Common myeloid progenitor, CD34-positive (primary cell): ENCODE data around the gene OR13F1.

Source experiments
- CTCF ChIA-PET: fragments of 350-600 bp; sonication (Branson Sonifier 250); formaldehyde crosslinking; loops from one replicate; lab custom pipeline; 2021; ENCODE audit warnings: antibody characterized with exemption; lab: Charles Lee
- POLR2A ChIA-PET: fragments of 350-600 bp; sonication (Branson Sonifier 250); formaldehyde crosslinking; loops from one replicate; lab custom pipeline; 2021; ENCODE audit warnings: antibody characterized with exemption; lab: Charles Lee
- DNase-seq, 3 donors: peaks; one replicate each; pipeline versions ENCODE4 v3.0.0 to v3.0.0-alpha.2; 2013
- H3K27ac ChIP-seq, 2 experiments: 1 replicate in 1 of 2; 2 replicates in 1 of 2; pipeline ENCODE4 v1.7.0; 2013; ENCODE audit warnings: inconsistent platforms in 2 of 2, low read length in 2 of 2, mild to moderate bottlenecking in 2 of 2, low read depth in 1 of 2, moderate library complexity in 1 of 2; ENCODE audit not compliant: severe bottlenecking in 2 of 2, insufficient read depth in 1 of 2, poor library complexity in 1 of 2
- H3K27me3 ChIP-seq, 5 experiments: replicated peaks in 2 of 5; 1 replicate in 3 of 5; 2 replicates in 2 of 5; pipeline versions ENCODE4 v1.6.1 to v1.7.0; 2013; ENCODE audit warnings: low read length in 4 of 5, mild to moderate bottlenecking in 2 of 5, moderate library complexity in 2 of 5, inconsistent platforms in 1 of 5; ENCODE audit not compliant: insufficient read depth in 5 of 5, control insufficient read depth in 4 of 5
- H3K36me3 ChIP-seq, 4 experiments: 1 replicate in 2 of 4; 2 replicates in 2 of 4; pipeline versions ENCODE4 v1.6.1 to v1.7.0; 2013; ENCODE audit warnings: low read length in 3 of 4, control low read depth in 1 of 4, mild to moderate bottlenecking in 1 of 4; ENCODE audit not compliant: control insufficient read depth in 4 of 4, insufficient read depth in 4 of 4
- H3K4me1 ChIP-seq, 4 experiments: 1 replicate in 3 of 4; 2 replicates in 1 of 4; pipeline versions ENCODE4 v1.6.1 to v1.7.1; 2013; ENCODE audit warnings: low read length in 3 of 4, mild to moderate bottlenecking in 3 of 4, control low read depth in 1 of 4, inconsistent platforms in 1 of 4, moderate library complexity in 1 of 4; ENCODE audit not compliant: control insufficient read depth in 4 of 4, insufficient read depth in 4 of 4; ENCODE audit errors: control extremely low read depth in 1 of 4
- H3K4me3 ChIP-seq, 7 experiments: 1 replicate in 4 of 7; 2 replicates in 3 of 7; pipeline versions ENCODE4 v1.5.1 to v1.7.0; 2013; ENCODE audit warnings: mild to moderate bottlenecking in 7 of 7, low read length in 6 of 7, moderate library complexity in 6 of 7, inconsistent platforms in 2 of 7, low read depth in 2 of 7, control low read depth in 1 of 7; ENCODE audit not compliant: insufficient read depth in 4 of 7, control insufficient read depth in 1 of 7; ENCODE audit errors: extremely low read depth in 1 of 7
- H3K9me3 ChIP-seq, 5 experiments: 1 replicate in 4 of 5; 2 replicates in 1 of 5; pipeline versions ENCODE4 v1.6.1 to v1.7.1; 2013; ENCODE audit warnings: low read length in 4 of 5, mild to moderate bottlenecking in 2 of 5, inconsistent platforms in 1 of 5, low read depth in 1 of 5, moderate library complexity in 1 of 5; ENCODE audit not compliant: control insufficient read depth in 4 of 5, insufficient read depth in 2 of 5; ENCODE audit errors: control extremely low read depth in 1 of 5
- WGBS: methylation state at CpG from one replicate; pipeline ENCODE4 v1.1.5; 2013; ENCODE audit not compliant: insufficient coverage; 5-methylcytosine and 5-hydroxymethylcytosine counted together

The OR13F1 gene

DNA sequence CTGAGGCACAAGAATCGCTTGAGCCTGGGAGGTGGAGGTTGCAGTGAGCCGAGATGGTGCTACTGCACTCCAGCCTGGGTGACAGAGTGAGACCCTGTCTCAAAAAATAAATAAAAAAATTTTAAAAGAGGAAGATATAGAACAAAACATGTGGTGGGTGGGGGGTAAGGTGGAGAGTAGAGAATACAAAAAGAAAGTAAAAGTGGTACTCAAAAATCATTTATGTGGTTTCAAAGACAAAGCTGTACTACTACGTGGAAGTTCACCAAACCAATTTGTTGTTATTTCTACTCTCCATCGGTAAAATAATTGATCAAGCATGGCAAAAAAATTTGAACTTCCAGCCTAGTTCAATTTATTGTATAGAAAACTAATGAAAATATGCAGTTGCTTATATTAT is 40.6 kb downstream of the OR13F1 start:
- Histone ChIP-seq H3K4me3 (no peak overlapping the region), H3K27me3 (no peaks in the 10 kb centered on the region), H3K27ac (no peak overlapping the region), H3K4me1 (no peaks in the 10 kb centered on the region), H3K36me3 (no peaks in the 10 kb centered on the region), H3K9me3 (no peaks in the 10 kb centered on the region)
- CTCF ChIA-PET: no interaction called here
- no peak for DNase-seq
- POLR2A ChIA-PET: no interaction called here
- WGBS: 100% methylated on average over 1 of the region's 4 CpGs

DNA sequence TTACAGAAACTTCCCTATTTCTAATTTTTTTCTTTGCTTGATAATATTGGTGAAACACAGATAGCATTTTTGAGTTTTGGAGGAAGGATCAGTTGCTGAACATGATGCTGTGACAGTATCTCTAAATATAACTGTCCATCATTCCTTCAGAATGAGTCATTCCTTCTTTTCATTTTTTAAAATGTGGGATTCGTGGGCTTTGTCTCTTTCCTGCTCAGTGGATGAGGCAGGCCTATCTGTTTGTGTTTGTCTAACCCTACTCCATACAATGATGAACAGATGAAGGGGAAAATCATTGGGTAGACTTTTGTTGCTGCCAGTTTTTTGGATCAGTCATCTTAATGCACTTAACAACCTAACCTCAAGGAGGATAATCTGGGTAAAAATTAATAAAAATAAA is 49.2 kb downstream of the OR13F1 start:
- Histone ChIP-seq H3K4me3 (no peak overlapping the region), H3K4me1 (no peaks in the 10 kb centered on the region), H3K27ac (no peak overlapping the region), H3K9me3 (peaks cover 0 to 2% (median 0%) of the 10 kb centered on the region in 5 experiments), H3K27me3 (no peaks in the 10 kb centered on the region), H3K36me3 (no peaks in the 10 kb centered on the region)
- POLR2A ChIA-PET: no interaction called here
- DNase-seq: no peak
- CTCF ChIA-PET: no interaction called here
- WGBS: no CpG with 5 or more reads among the region's 1 CpG
